ELF-1 (cell line): ENCODE measurements around the gene TNFSF4.
"Not testable (repeated sequence)": the region's sequence is repeated elsewhere in the genome, so short reads cannot be mapped to it uniquely, and the experiment has no call there.

Source experiments
- DNase-seq: peaks from one replicate; pipeline ENCODE4 v3.0.0-alpha.2; 2016; ENCODE audit warnings: low read depth, low spot score

The TNFSF4 gene, protein sequence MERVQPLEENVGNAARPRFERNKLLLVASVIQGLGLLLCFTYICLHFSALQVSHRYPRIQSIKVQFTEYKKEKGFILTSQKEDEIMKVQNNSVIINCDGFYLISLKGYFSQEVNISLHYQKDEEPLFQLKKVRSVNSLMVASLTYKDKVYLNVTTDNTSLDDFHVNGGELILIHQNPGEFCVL

DNA sequence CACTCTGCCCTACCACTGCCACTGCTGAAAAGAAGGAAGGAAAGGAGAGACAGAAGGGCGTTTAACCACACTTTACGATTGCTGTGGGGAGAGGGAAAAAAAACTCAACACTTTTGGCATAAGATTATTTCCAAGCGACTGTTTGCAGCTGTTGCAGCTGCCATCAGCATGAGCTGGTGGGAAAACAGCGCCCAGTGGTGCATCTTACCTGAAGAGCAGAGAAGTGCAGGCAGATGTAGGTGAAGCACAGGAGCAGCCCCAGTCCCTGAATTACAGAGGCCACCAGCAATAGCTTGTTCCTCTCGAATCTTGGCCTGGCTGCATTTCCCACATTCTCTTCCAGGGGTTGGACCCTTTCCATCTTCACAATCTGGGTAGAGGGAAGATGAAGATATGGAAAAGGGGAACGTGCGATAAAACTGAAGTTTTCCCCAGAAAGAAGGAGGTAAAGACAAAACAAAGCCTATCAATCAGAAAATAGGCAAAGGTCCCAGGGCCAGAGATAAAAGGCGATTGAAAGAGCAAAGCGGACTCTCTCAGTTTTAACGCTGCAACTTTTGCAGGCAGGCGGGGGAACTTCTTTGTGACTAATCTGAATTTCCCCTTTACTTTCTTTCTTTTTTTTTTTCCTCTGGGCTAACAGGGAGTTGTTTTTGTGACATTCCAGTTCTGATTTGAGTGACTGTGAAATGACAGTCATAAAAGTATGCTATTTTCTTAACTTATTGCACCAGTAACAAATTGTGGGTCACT is at the start of gene TNFSF4:
Gene TNFSF4, minus strand, starts transcription at position 516 of the 753 bp plus-strand sequence. Its CDS starts 155 bp downstream, at position 361.
- DNase-seq: no peak

DNA sequence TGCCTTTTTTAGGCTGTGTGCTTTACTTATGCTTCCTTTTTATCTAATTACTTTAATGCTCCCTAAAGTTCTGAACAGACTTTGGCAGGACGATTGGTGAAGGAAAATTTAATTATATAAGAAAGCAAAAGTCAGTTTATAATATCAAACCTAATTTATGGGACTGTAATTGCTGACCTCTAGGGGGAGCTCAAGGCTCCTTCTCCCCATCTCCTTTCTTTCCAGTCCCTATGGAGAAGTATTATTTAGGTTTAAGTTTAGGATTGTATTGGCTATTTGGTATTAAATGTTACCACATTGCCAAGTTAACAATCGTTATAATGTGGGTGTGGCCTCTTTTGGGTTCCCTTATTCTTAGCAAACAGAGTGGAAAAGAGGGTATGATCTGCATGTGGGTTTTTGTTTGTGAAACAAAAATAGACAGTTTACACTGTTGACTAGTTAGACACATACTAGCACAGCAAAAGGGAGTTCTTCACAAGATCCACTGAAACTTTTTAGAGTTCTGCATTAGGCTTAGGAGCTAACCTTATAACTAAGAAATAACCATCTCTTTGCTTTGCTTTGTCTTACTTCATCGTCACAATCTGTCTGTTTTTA is 48.2 kb upstream of the TNFSF4 start:
- no peak for DNase-seq

DNA sequence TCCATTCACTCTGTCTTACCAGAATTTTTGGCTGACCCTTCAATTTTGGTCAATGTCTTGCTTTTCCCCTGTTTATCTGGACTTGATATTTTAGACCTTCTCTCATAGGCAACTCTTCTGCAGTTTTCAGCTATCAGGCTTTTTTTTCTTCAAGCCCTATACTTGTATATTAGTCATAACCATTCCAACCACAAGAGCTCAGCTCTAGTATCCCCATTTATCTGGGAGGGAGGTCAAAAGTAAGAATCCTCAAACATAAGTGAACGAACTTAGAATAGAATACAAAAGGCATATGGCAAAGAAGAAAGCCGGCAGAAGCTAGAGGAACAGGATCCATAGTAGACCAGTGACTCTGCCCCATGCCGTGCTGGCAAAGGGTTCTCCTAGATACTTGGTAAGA is 45.9 kb upstream of the TNFSF4 start:
- DNase-seq: no peak

DNA sequence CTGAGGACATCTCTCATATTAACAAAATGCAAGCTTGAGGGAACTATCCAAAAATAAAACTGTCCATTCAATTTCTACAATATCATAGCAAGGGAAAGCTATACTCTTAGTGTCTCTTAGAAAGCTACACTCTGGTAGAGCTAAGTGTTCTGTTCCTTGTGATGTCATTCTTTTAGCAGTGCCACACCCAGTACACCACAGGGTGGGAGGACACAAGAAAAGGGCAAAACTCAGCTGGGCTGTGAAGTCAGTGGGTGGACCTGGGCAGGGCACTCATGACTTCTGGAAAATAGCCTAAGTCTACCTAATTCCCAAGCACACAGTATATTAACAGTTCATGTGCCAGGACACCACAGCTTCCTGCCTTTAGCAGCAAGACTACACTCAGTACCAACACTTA is 42.2 kb upstream of the TNFSF4 start:
- DNase-seq: no peak

DNA sequence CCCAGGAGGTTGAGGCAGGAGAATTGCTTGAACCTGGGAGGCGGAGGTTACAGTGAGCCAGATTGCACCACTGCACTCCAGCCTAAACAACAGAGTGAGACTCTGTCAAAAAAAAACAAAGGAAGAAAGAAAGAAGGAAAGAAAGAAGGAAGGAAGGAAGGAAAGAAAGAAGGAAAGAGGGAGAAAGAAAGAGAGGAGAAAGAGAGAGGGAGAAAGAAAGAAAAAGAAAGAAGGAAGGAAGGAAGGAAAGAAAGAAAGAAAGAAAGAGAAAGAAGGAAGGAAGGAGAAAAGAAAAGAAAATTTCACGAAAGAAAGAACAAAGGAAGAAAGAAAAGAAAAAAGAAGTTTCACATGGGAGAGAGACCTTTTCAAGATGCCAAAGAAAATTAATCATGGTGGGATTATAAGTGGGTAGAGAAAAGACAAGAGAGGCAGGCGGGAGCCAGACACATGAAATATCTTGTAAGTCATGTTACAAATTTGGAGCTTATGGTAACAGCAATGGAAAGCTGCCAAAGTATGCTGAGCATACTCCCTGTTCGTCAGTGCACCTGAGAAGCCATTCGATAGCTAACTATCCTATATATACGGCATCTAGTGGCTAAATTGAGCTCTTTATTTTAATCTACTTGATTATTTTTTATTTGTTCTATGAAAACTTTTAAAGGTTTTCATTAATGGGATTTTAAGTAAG is 41.3 kb upstream of the TNFSF4 start:
- DNase-seq: no peak

DNA sequence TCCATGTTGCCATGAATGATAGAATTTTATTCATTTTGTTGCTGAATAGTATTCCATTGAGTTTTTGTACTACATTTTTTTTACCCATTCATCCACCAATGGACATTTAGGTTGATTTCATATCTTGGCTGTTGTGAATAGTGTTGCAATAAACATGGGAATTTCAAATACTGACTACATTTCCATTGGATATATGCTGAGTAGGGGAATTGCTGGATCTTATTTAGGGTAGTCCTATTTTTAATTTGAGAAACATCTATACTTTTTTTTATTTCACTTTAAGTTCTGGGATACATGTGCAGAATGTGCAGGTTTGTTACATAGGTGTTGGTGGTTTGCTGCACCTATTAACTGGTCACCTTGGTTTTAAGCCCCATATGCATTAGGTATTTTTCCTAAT is 38.8 kb upstream of the TNFSF4 start:
- DNase-seq: no peak

DNA sequence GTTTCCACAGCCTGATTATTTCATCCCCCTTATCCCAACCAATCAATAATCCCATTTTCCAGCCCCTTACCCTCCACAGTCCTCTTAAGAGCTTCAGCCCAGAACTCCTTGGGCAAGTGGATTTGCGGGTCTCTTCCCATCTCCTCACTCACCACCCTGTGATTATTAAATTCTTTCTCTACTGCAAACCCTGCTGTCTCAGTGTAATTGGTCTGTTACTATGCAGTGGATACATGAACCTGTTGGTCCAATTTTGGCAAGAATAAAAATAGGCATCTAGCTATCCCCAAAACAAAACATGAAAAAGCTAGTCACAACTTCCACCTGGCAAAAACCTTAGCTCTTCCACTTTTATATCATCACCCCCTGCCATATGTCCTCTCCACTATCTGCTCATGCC is 36.2 kb upstream of the TNFSF4 start:
- no peak for DNase-seq

DNA sequence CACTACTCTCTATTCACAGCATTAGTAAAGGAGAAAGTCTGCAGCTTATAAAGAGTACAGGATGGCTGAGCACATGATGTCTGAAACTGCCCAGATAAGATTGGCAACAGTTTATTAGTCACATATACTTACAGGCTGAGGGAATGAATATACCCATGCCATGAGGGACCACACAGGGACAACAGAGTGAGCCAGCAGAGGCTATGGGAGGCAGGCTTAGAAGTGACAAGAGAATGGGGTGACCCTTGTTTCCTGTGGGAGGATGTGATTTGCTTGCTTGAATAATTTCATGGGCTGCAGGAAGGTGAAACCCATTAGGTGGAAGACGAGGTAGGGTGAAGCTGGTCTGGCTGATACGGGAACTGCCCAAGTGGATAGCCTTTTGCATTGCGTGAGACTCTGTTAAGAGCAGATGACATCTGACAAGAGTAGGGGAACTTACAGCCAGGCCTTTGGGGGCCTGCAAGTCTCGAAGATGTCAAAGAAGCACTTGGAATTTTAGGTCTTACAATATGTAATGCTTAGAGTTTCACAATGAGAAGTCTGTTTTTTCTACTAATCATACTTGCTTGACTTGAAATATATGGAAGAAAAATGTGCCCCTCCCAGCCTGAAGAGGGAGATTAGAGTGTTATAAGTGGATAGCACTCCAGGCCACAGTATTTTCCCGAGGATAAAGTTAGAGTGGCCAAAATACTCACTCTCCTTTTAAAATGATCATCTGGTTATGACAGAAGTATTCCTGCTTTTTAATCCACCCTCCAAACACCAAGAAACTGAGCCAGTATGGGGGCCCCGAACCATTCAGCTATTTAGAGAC is 34.6 kb upstream of the TNFSF4 start:
- DNase-seq: no peak

DNA sequence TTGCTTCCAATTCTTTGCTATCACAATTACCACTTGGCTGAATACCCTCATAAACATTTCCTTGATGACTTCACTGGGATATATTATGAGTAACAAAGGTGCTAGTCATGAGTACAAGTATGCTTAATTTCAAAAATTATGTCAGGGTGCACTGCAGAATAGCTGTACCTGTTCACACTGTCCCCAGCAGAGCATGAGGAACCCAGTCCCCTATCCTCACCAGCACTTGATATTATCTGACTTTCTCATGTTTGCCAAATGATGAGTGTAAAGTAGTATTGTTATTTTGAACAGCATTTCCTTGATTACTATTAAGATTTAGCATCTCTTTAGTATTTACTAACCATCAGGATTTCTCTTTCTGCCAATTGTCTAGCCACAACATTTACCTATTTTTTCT is 33.5 kb upstream of the TNFSF4 start:
- no peak for DNase-seq

DNA sequence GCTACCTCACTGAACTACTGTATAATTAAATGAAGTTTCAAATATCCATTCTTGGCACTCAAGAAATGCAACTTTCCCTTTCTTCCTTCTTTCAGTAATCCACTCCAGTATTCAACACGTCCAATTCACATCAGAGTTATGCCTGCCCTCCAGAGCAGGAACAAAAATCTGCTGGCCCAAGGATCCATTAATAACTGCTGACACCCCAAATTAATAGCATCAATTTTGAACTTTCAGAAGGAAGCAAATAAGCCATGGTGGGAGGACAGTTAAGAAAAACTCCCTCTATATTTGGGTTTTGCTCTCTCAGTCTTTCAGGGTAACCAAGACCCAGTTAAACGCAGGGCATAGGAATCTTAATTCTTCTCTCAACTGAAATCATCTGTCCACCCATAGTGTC is 31.9 kb upstream of the TNFSF4 start:
- DNase-seq: no peak

DNA sequence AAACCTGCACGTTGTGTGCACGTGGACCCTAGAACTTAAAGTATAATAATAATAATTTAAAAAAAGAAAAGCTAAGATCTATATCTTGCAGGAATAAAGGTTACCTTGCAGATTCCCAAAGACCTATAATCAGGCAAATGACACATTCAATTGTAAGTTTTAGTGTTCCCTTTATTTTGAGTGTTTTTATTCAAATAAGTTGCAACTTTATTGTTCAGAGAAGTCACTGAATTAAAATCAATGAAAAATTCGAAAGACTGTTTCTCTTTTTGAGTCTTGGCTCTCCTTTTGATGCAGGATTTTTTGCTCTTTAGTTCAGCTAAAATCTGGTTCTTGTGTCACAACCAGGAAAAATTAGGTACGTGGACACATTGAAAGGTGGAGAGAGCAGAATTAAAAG is 27.8 kb upstream of the TNFSF4 start:
- no peak for DNase-seq

DNA sequence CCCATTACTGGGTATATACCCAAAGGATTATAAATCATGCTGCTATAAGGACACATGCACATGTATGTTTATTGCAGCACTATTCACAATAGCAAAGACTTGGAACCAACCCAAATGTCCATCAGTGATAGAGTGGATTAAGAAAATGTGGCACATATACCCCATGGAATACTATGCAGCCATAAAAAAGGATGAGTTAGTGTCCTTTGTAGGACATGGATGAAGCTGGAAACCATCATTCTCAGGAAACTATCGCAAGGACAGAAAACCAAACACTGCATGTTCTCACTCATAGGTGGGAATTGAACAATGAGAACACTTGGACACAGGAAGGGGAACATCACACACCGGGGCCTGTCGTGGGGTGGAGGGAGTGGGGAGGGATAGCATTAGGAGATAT is 27.3 kb upstream of the TNFSF4 start:
- not testable (repeated sequence) for DNase-seq

DNA sequence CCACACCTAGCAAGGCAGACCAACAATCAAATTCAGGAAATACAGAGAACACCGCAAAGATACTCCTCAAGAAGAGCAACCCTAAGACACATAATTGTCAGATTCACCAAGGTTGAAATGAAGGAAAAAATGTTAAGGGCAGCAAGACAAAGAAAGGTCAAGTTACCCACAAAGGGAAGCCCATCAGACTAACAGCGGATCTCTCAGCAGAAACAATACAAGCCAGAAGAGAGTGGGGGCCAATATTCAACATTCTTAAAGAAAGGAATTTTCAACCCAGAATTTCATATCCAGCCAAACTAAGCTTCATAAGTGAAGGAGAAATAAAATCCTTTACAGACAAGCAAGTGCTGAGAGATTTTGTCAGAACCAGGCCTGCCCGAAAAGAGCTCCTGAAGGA is 21.9 kb upstream of the TNFSF4 start:
- DNase-seq: not testable (repeated sequence)

DNA sequence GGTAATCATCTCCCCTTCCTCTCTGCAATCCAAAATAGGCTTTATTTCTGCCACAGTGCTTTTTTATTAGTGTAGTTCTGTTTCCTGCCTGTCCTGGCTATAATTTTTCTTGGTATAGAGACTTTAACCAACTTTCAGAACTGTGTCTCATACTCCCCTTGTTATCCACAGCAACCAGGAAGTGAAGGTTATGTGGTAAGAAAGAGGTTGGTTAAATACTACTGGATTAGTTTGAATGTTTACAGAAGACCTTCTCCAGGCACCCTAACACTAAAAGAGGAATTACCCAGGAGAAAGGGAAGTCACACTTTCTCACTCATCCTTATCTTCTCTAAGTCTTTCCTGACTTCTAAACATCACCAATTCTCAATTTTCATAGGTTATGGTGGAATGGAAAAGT is 17.8 kb upstream of the TNFSF4 start:
- no peak for DNase-seq

DNA sequence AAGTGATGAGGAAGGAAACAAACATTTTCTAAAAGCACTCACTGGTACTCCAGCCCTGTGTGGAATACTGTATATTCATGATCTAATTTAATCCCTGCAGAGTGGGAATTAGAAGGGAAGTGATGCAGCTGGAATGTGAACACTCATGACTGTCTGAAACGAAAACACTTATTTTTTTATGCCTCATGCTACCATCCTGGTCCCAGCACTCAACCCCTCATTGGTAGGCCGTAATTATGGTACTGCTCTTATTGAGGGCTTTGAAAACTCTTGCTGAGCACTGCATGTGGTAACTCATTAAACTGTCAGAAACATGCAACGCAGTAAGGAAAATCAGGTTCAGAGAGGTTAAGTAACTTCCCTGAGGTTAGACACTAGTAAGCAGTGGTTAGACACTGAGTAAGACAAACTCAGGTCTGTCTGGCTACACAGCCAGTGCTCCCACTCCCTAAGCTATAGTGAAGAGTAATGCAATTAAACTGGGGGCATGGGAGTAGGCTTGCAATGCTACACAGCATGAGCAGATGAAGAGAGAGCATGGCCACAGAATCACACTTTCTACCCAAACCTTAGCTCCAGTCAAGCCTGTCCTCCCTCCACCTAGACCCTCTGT is 17.3 kb upstream of the TNFSF4 start:
- no peak for DNase-seq

DNA sequence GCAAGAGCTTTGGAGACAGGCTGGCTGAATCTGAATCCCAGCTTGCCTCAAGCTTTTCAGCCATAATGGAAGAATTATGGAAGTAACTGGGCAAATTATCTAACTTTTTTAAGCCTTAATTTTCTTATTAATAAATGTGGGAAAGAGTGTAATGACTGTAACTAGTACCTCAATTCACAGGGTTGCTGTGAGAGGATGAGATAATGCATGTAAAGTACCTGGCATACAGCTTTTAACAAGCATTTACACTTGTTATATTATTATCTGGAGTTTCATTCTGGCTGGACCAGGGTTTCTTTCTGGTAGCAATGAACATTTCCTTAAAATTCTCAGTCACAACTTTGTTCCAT is 15.9 kb upstream of the TNFSF4 start:
- no peak for DNase-seq

DNA sequence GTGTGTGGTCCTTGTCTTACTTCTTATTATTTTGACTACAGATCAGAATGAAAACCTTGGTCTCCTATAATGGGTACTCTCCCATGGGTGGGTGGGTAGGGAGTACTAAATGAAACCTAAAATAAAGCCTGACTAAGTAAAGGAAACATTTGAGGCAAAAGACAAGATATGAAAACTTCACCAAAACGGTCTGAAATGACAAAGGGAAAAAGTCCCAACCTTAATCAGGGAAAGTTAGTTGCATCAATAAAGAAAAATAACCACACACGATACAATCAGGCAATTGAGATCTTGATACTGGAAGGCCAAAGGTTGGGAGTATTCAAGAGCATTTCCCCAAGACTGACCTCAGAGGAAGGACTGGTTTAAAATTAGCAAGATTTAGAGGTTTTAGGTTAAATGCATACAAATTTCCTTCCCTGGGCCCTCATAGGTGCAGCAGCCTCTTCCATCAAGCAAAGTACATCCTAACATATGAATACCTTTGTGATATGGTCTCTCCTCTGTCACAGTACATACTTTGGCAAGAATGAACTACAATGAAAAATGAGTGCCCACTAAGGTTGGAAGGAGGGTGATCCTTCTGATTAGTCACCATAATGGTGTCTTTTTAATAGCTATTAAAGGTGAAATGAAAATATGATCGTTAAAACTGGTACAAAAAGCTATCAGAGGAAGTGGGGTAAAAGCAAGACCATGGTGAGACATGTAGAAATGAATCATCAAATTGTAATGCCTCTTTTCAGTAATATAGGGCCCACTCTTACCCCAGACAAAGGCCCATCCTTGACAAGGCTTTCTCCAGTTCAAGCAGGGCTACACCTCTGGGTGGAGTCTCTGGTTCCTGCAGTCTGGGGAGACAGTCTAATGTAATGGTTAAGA is 15.3 kb upstream of the TNFSF4 start:
- no peak for DNase-seq

DNA sequence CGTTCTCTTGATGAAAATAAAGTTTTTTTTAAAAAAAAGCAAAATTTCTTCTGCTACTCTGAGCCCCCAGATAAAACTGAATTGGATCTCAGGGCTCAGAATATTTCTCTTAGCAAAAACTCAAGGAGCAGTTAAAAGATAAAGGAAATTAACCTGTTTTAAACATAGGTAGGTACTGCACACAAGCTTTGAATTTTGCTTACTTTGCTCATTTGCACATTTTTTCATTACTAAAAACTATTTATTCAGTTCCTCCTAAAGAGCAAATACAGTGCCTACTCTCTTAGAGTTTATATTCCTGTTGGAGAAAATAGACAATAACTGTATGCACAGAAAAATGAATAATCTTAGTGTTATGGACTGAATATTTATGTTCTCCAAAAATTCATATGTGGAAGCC is 13.0 kb upstream of the TNFSF4 start:
- no peak for DNase-seq

DNA sequence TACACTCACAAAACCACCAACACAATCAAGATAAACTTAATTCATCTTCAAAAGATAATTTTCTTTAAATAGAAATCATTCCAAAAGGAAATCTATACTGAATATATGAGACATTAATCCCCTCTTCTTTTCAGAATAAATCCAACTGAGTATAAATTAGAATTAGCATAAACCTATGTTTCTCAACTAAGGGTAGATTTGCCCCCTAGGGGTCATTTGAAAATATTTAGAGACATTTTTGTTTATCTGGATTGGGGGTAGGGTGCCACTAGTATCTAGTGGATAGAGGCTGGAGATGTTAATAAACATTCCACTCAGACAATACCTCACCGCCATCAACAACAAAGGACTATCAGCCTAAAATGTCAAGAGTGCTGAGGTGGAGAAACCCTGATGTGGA is 6.5 kb upstream of the TNFSF4 start:
- no peak for DNase-seq

DNA sequence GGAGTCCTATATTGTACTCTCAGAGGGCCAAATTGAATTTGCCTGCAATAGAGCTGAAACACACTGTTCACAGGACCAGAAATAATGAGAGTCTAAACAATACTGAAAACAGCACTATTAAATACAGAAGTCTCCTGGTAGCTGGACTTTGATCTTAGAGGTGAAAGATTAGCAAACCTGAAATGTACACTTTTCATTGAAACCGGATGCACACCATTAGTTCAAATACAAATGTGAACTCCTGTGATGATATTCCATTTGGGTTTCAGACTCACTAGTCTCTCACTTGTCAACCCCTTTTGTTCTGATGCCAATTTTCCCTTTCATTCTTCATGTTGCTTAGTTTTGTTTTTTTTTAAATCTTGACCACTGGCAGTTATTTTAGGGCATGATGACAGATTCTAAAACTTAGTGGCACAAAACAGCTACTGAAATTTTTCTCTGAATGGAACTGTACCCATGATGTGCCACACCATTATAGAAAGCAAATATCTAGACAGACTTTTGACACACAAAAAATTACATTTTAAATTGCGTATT is 5.9 kb upstream of the TNFSF4 start:
- no peak for DNase-seq
